ENCODE measurements around the gene MAP3K9.

The MAP3K9 gene

GRCh38 chr14:70759398-70759797, 49.9 kb downstream of the MAP3K9 start:
- TF ChIP-seq CTCF (conservative IDR thresholded peaks at IDR 0.05; ENCODE audit: low read depth), result no peak
- CTCF ChIA-PET, result interaction anchor here (0.6 kb wide), 1 partner anchor 17 kb away, joined by 3 read pairs; no protein-coding TSS in a partner anchor
- POLR2A ChIA-PET (ENCODE audit: low non-redundant PET), result no interaction called here
- H3K27ac ChIP-seq, result no peak overlapping the region
- no peak for DNase-seq (ENCODE audit: low spot score)

DNA sequence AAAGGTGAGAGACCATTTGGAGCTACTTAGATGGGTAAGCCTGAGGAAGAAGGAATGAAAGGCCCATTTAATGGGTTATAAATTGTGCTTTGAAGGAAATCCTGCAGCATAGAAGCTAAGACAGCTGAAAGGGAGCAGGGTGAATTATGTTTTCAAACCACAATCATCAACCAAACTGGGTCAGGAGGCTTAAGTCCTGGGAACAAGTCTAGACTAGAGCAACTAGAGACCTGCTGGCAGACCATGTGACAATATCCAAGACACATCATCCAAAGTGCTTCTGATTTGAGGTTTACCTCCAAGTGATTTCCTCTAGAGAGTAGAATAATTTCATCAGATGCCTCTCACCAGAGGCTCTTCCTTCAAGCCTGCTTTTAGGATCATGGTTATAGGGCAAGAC, 53.7 kb downstream of the MAP3K9 start:
- peak; percentile 64 for DNase-seq (ENCODE audit: low spot score)
- POLR2A ChIA-PET (ENCODE audit: low non-redundant PET), result interaction anchor here (0.6 to 1.3 kb wide), 2 partner anchors 15 to 54 kb away, joined by 3 to 7 read pairs; partner anchors contain the start of gene MAP3K9
- H3K27ac ChIP-seq, result peak overlapping the region; percentile 82; the same call in 1 of the 2 replicates
- CTCF ChIA-PET, result interaction anchor here (1.2 kb wide), 1 partner anchor 62 kb away, joined by 4 read pairs; no protein-coding TSS in a partner anchor
- no peak for TF ChIP-seq CTCF (conservative IDR thresholded peaks at IDR 0.05; ENCODE audit: low read depth)

DNA sequence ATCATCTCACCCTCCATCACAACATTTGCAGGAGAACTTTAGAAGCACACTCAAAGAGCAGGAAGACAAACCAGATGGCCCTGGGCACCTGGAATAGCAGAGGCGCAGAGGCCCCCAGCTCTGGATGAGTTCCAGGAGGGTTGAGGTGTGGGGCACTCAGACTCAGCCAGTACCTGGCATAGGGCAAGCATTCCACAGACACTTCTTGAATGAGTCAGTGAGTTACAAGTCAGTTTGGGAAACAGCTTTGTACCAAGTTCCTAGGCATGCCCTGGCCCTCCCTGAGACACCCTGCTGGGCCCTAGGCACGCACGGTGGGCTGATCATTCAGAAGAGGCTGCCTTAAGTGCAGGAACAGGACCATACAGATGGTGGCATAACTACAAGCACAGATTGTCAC, 54.3 kb downstream of the MAP3K9 start:
- ChIA-PET POLR2A (ENCODE audit: low non-redundant PET) (interaction anchor here (0.6 to 1.3 kb wide), 2 partner anchors 15 to 55 kb away, joined by 3 to 7 read pairs; partner anchors contain the start of gene MAP3K9), CTCF (interaction anchor here (1.2 kb wide), 1 partner anchor 62 kb away, joined by 4 read pairs; no protein-coding TSS in a partner anchor)
- DNase-seq (ENCODE audit: low spot score), result peak; percentile 84

GRCh38 chr14:70753518-70753953, 55.8 kb downstream of the MAP3K9 start:
- DNase-seq (ENCODE audit: low spot score), result no peak
- no peak overlapping the region for H3K27ac ChIP-seq
- POLR2A ChIA-PET (ENCODE audit: low non-redundant PET), result no interaction called here
- CTCF ChIA-PET, result no interaction called here
- no peak for TF ChIP-seq CTCF (conservative IDR thresholded peaks at IDR 0.05; ENCODE audit: low read depth)

More for the DNA sequence above, 54.3 kb downstream of the MAP3K9 start:
- H3K27ac ChIP-seq, result peak overlapping the region; percentile 82
- TF ChIP-seq CTCF (conservative IDR thresholded peaks at IDR 0.05; ENCODE audit: low read depth), result no peak

- no peak overlapping the region for H3K27ac ChIP-seq
- no peak for DNase-seq (ENCODE audit: low spot score)
- CTCF ChIA-PET, result no interaction called here
- POLR2A ChIA-PET (ENCODE audit: low non-redundant PET), result no interaction called here
- TF ChIP-seq CTCF (conservative IDR thresholded peaks at IDR 0.05; ENCODE audit: low read depth), result no peak
Observed at GRCh38 chr14:70748422-70748821, 60.9 kb downstream of the MAP3K9 start.

- POLR2A ChIA-PET (ENCODE audit: low non-redundant PET), result no interaction called here
- CTCF ChIA-PET, result no interaction called here
- no peak for TF ChIP-seq CTCF (conservative IDR thresholded peaks at IDR 0.05; ENCODE audit: low read depth)
- DNase-seq (ENCODE audit: low spot score), result no peak
- H3K27ac ChIP-seq, result no peak overlapping the region
Observed at GRCh38 chr14:70744641-70745040, 64.7 kb downstream of the MAP3K9 start.

All from RWPE1 (cell line).